H9 (cell line): Measurements from ENCODE around the gene ITPK1. TPM values are rescaled to one million over a fixed set of nuclear protein-coding genes. Genes with fewer than 3 reads are reported as not detected.

Experiments
- DNase-seq: peaks from one replicate; pipeline ENCODE4 v3.0.0-alpha.2; 2017
- H2AFZ ChIP-seq: one replicate; pipeline ENCODE4 v1.6.1; 2013; ENCODE audit warnings: mild to moderate bottlenecking, low read length, control low read depth, moderate library complexity
- H2AK5ac ChIP-seq: 2 replicates; pipeline ENCODE4 v1.6.1; 2013; ENCODE audit warnings: low read length, control low read depth, mixed read lengths; ENCODE audit not compliant: insufficient read length
- H2BK120ac ChIP-seq: one replicate; pipeline ENCODE4 v1.6.1; 2013; ENCODE audit warnings: low read depth, mild to moderate bottlenecking, low read length, control low read depth, inconsistent platforms; ENCODE audit not compliant: poor library complexity, severe bottlenecking
- H2BK12ac ChIP-seq: 2 replicates; pipeline ENCODE4 v1.6.1; 2013; ENCODE audit warnings: low read length, control low read depth, mixed read lengths, low read depth; ENCODE audit not compliant: insufficient read length
- H2BK15ac ChIP-seq: 2 replicates; pipeline ENCODE4 v1.6.1; 2013; ENCODE audit warnings: low read depth, low read length, control low read depth
- H2BK20ac ChIP-seq: one replicate; pipeline ENCODE4 v1.6.1; 2013; ENCODE audit warnings: low read depth, mild to moderate bottlenecking, low read length, control low read depth, inconsistent platforms; ENCODE audit not compliant: poor library complexity, severe bottlenecking
- H2BK5ac ChIP-seq: 2 replicates; pipeline ENCODE4 v1.6.1; 2013; ENCODE audit warnings: low read length, control low read depth, mixed read lengths; ENCODE audit not compliant: insufficient read length
- H3K14ac ChIP-seq: 2 replicates; pipeline ENCODE4 v1.6.1; 2013; ENCODE audit warnings: low read length, control low read depth; ENCODE audit not compliant: insufficient read depth
- H3K18ac ChIP-seq: 2 replicates; pipeline ENCODE4 v1.6.1; 2013; ENCODE audit warnings: low read depth, mild to moderate bottlenecking, mixed read lengths, low read length, control low read depth; ENCODE audit not compliant: insufficient read length
- H3K23ac ChIP-seq: 2 replicates; pipeline ENCODE4 v1.6.1; 2013; ENCODE audit warnings: low read length, control low read depth, mixed read lengths, low read depth; ENCODE audit not compliant: insufficient read length
- H3K23me2 ChIP-seq: 2 replicates; pipeline ENCODE4 v1.6.1; 2013; ENCODE audit warnings: low read depth, mild to moderate bottlenecking, mixed read lengths, low read length, control low read depth; ENCODE audit not compliant: insufficient read length, poor library complexity, severe bottlenecking
- H3K27ac ChIP-seq: 2 replicates; pipeline ENCODE4 v1.5.1; 2013; ENCODE audit warnings: low read length, control low read depth, mixed read lengths, low read depth; ENCODE audit not compliant: insufficient read length
- H3K27me3 ChIP-seq: 2 replicates; pipeline ENCODE4 v1.6.1; 2013; ENCODE audit warnings: low read length, control low read depth, inconsistent platforms; ENCODE audit not compliant: insufficient read depth
- H3K4ac ChIP-seq: 2 replicates; pipeline ENCODE4 v1.6.1; 2013; ENCODE audit warnings: low read depth, mild to moderate bottlenecking, control low read depth, inconsistent platforms, low read length, moderate library complexity
- H3K4me1 ChIP-seq: 2 replicates; pipeline ENCODE4 v1.6.1; 2013; ENCODE audit warnings: low read length, control low read depth, inconsistent platforms; ENCODE audit not compliant: insufficient read depth
- H3K4me2 ChIP-seq: 2 replicates; pipeline ENCODE4 v1.6.1; 2013; ENCODE audit warnings: low read length, control low read depth, mixed read lengths; ENCODE audit not compliant: insufficient read length, insufficient read depth
- H3K56ac ChIP-seq: 2 replicates; pipeline ENCODE4 v1.6.1; 2013; ENCODE audit warnings: low read depth, mild to moderate bottlenecking, mixed read lengths, low read length, control low read depth; ENCODE audit not compliant: insufficient read length
- H3K79me1 ChIP-seq: 2 replicates; pipeline ENCODE4 v1.6.1; 2013; ENCODE audit warnings: low read depth, mild to moderate bottlenecking, moderate library complexity, low read length, control low read depth, inconsistent platforms; ENCODE audit not compliant: insufficient read depth, poor library complexity, severe bottlenecking
- H3K79me2 ChIP-seq: 2 replicates; pipeline ENCODE4 v1.6.1; 2013; ENCODE audit warnings: low read length, control low read depth, inconsistent platforms; ENCODE audit not compliant: insufficient read depth
- H3K9ac ChIP-seq: 2 replicates; pipeline ENCODE4 v1.6.1; 2013; ENCODE audit warnings: low read length, control low read depth, mixed read lengths; ENCODE audit not compliant: insufficient read length; ENCODE audit errors: extremely low read depth
- H3K9me3 ChIP-seq: one replicate; pipeline ENCODE4 v1.6.1; 2013; ENCODE audit warnings: low read depth, low read length, inconsistent platforms; ENCODE audit not compliant: control insufficient read depth
- H3T11ph ChIP-seq: one replicate; pipeline ENCODE4 v1.6.1; 2013; ENCODE audit warnings: mild to moderate bottlenecking, low read length, control low read depth, inconsistent platforms
- H4K20me1 ChIP-seq: one replicate; pipeline ENCODE4 v1.6.1; 2013; ENCODE audit not compliant: control insufficient read depth, insufficient read length, insufficient read depth
- H4K5ac ChIP-seq: 2 replicates; pipeline ENCODE4 v1.6.1; 2013; ENCODE audit warnings: low read depth, mild to moderate bottlenecking, mixed read lengths, low read length, control low read depth; ENCODE audit not compliant: insufficient read length
- H4K8ac ChIP-seq: replicated peaks from 2 replicates; pipeline ENCODE4 v1.6.1; 2013; ENCODE audit warnings: low read length, control low read depth, mixed read lengths, low read depth; ENCODE audit not compliant: insufficient read length
- H4K91ac ChIP-seq: 2 replicates; pipeline ENCODE4 v1.6.1; 2013; ENCODE audit warnings: low read depth, mild to moderate bottlenecking, moderate library complexity, mixed read lengths, low read length, control low read depth; ENCODE audit not compliant: insufficient read length
- H3K27ac Mint-ChIP-seq, 3 experiments: 2 replicates in 2 of 3; 3 replicates in 1 of 3; pipeline ENCODE4 v1.8.0; 2020 to 2021; ENCODE audit warnings: mixed read lengths in 3 of 3, mild to moderate bottlenecking in 1 of 3, moderate library complexity in 1 of 3
- H3K27me3 Mint-ChIP-seq: 2 replicates; pipeline ENCODE4 v1.8.0; 2021; ENCODE audit warnings: low read depth, mild to moderate bottlenecking, moderate library complexity, mixed read lengths
- H3K36me3 Mint-ChIP-seq, 3 experiments: 2 replicates in 2 of 3; 3 replicates in 1 of 3; pipeline ENCODE4 v1.8.0; 2020 to 2021; ENCODE audit warnings: low read depth in 3 of 3, mixed read lengths in 3 of 3; ENCODE audit not compliant: insufficient read depth in 1 of 3
- H3K4me1 Mint-ChIP-seq, 2 experiments: 2 replicates each; pipeline ENCODE4 v1.8.0; 2020; ENCODE audit warnings: mixed read lengths in 2 of 2
- H3K4me3 Mint-ChIP-seq, 2 experiments: 2 replicates in 1 of 2; 3 replicates in 1 of 2; pipeline ENCODE4 v1.8.0; 2020 to 2021; ENCODE audit warnings: mild to moderate bottlenecking in 2 of 2, mixed read lengths in 2 of 2, moderate library complexity in 1 of 2
- H3K9me3 Mint-ChIP-seq, 2 experiments: 2 replicates in 1 of 2; 3 replicates in 1 of 2; pipeline ENCODE4 v1.8.0; 2020; ENCODE audit warnings: mild to moderate bottlenecking in 2 of 2, mixed read lengths in 2 of 2, moderate library complexity in 1 of 2
- WGBS: extraction: QIAGEN DNeasy Blood & Tissue Kit; methylation state at CpG from one replicate; pipeline ENCODE4 v1.1.7; 2013; ENCODE audit warnings: missing lambda C conversion rate, low lambda C conversion rate, mixed read lengths; ENCODE audit not compliant: insufficient read length; ENCODE audit errors: extremely low coverage; 5-methylcytosine and 5-hydroxymethylcytosine counted together
- total RNA-seq: library from RNA; stranded (reverse); gene quantifications from 2 replicates; pipeline ENCODE4 v1.2.1, GENCODE V29; 2021
- TF ChIP-seq, protein P1 (sequence below): fragments of 200-600 bp; sonication (generic); conservative IDR thresholded peaks from 3 replicates; pipeline ENCODE4 v1.8.0; 2021; ENCODE audit warnings: antibody characterized with exemption, mild to moderate bottlenecking

The ITPK1 gene
- total RNA-seq, 1 experiment from 2014 or later: 92.7 TPM

DNA sequence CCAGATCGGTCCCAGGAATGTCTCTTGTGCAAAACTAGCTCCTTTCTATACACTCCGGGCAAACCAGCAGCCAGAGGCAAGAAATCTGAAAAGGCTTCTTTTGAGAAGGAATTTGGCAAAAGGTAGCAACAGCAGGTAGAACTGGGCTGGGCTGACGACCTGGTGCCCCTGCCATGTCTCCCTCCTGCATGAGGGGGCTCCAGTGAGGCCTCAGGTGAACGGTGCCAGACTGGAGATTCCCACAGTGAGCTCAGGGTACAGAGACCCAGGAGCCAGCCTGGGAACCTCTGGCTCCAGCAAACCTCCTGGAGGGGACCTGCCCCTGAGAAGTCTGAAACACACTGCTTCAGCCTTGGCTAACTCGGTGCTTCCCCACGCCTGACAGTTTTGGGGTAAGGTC, 10.8 kb downstream of the ITPK1 start:
- H3K79me2 ChIP-seq: peaks cover 41% of the 10 kb centered on the region; the same call in 1 of the 2 replicates
- Mint-ChIP-seq H3K9me3 (no peaks in the 10 kb centered on the region), H3K4me1 (peaks cover 43 to 58% of the 10 kb centered on the region in 2 experiments), H3K27me3 (no peaks in the 10 kb centered on the region), H3K27ac (peak overlapping the region; percentile 28 to 70 (median 44); a peak in 3 of 7 replicates), H3K4me3 (no peak overlapping the region), H3K36me3 (no peaks in the 10 kb centered on the region; a peak in 1 of 7 replicates)
- DNase-seq: peak; percentile 69
- H3K14ac ChIP-seq: no peak overlapping the region
- H2BK120ac ChIP-seq: no peak overlapping the region
- H3K23me2 ChIP-seq: no peaks in the 10 kb centered on the region
- no CpG with 5 or more reads among the region's 6 CpGs for WGBS
- no peak overlapping the region for H3K4me2 ChIP-seq
- H4K8ac ChIP-seq: no peak overlapping the region
- H2BK15ac ChIP-seq: no peak overlapping the region
- peaks cover 4% of the 10 kb centered on the region; the same call in 1 of the 2 replicates for H3K4me1 ChIP-seq
- no peak overlapping the region for H3K56ac ChIP-seq
- TF ChIP-seq, protein P1, sequence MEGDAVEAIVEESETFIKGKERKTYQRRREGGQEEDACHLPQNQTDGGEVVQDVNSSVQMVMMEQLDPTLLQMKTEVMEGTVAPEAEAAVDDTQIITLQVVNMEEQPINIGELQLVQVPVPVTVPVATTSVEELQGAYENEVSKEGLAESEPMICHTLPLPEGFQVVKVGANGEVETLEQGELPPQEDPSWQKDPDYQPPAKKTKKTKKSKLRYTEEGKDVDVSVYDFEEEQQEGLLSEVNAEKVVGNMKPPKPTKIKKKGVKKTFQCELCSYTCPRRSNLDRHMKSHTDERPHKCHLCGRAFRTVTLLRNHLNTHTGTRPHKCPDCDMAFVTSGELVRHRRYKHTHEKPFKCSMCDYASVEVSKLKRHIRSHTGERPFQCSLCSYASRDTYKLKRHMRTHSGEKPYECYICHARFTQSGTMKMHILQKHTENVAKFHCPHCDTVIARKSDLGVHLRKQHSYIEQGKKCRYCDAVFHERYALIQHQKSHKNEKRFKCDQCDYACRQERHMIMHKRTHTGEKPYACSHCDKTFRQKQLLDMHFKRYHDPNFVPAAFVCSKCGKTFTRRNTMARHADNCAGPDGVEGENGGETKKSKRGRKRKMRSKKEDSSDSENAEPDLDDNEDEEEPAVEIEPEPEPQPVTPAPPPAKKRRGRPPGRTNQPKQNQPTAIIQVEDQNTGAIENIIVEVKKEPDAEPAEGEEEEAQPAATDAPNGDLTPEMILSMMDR: peak; percentile 60
- H3K9ac ChIP-seq: no peak overlapping the region
- no peaks in the 10 kb centered on the region for H3K27me3 ChIP-seq
- H4K20me1 ChIP-seq: no peaks in the 10 kb centered on the region
- peaks cover 16% of the 10 kb centered on the region for H3K79me1 ChIP-seq
- no peak overlapping the region for H3K23ac ChIP-seq
- no peak overlapping the region for H2BK5ac ChIP-seq
- H2BK12ac ChIP-seq: no peak overlapping the region
- no peak overlapping the region for H4K91ac ChIP-seq
- H2AK5ac ChIP-seq: no peak overlapping the region
- no peak overlapping the region for H2AFZ ChIP-seq
- no peak overlapping the region for H4K5ac ChIP-seq
- H2BK20ac ChIP-seq: no peak overlapping the region
- no peak overlapping the region for H3T11ph ChIP-seq
- no peak overlapping the region for H3K27ac ChIP-seq
- H3K4ac ChIP-seq: no peak overlapping the region
- H3K18ac ChIP-seq: no peak overlapping the region
- H3K9me3 ChIP-seq: no peaks in the 10 kb centered on the region
